Neuronal stem cell (in vitro differentiated cells): ENCODE results near the gene STAT5B.
A peak's percentile ranks its signal among the peaks of the same experiment; 100 is the strongest.

Experiments
- DNase-seq: peaks from one replicate; pipeline ENCODE4 v3.0.0-alpha.2; 2013; ENCODE audit warnings: low spot score
- H2AFZ ChIP-seq: one replicate; pipeline ENCODE4 v1.6.1; 2013; ENCODE audit warnings: mild to moderate bottlenecking, low read length, inconsistent platforms
- H2AK5ac ChIP-seq: 2 replicates; pipeline ENCODE4 v1.6.1; 2013; ENCODE audit warnings: low read depth, mild to moderate bottlenecking, inconsistent platforms, low read length, moderate library complexity, mixed read lengths
- H2BK120ac ChIP-seq: 2 replicates; pipeline ENCODE4 v1.6.1; 2013; ENCODE audit warnings: low read depth, mild to moderate bottlenecking, inconsistent platforms, low read length, moderate library complexity, mixed read lengths
- H2BK12ac ChIP-seq: one replicate; pipeline ENCODE4 v1.6.1; 2013; ENCODE audit warnings: low read length, inconsistent platforms
- H2BK15ac ChIP-seq: 2 replicates; pipeline ENCODE4 v1.6.1; 2013; ENCODE audit warnings: mild to moderate bottlenecking, low read length, inconsistent platforms, mixed read lengths
- H2BK5ac ChIP-seq: one replicate; pipeline ENCODE4 v1.6.1; 2013; ENCODE audit warnings: inconsistent platforms, mild to moderate bottlenecking, low read length, moderate library complexity
- H3K14ac ChIP-seq: one replicate; pipeline ENCODE4 v1.6.1; 2013; ENCODE audit warnings: low read length, inconsistent platforms
- H3K18ac ChIP-seq: 2 replicates; pipeline ENCODE4 v1.6.1; 2013; ENCODE audit warnings: low read length, inconsistent platforms
- H3K23ac ChIP-seq: 2 replicates; pipeline ENCODE4 v1.6.1; 2013; ENCODE audit warnings: low read depth, mild to moderate bottlenecking, mixed read lengths, low read length, inconsistent platforms; ENCODE audit not compliant: poor library complexity
- H3K27ac ChIP-seq: replicated peaks from 3 replicates; pipeline ENCODE4 v1.5.1; 2013; ENCODE audit warnings: low read length, inconsistent platforms
- H3K27me3 ChIP-seq, 3 experiments: 2 replicates each; pipeline ENCODE4 v1.6.1; 2013; ENCODE audit warnings: low read length in 3 of 3, mild to moderate bottlenecking in 2 of 3, inconsistent platforms in 1 of 3, low read depth in 1 of 3, mixed read lengths in 1 of 3, moderate library complexity in 1 of 3; ENCODE audit not compliant: control insufficient read depth in 3 of 3, insufficient read depth in 3 of 3
- H3K36me3 ChIP-seq, 2 donors: replicated peaks in 1 of 2; 2 replicates each; pipeline ENCODE4 v1.6.1; 2013; ENCODE audit warnings: low read length in 2 of 2; ENCODE audit not compliant: control insufficient read depth in 2 of 2, insufficient read depth in 2 of 2
- H3K4ac ChIP-seq: 2 replicates; pipeline ENCODE4 v1.6.1; 2013; ENCODE audit warnings: inconsistent platforms, mild to moderate bottlenecking, low read length, moderate library complexity
- H3K4me1 ChIP-seq, 2 donors: 1 replicate in 1 of 2; 2 replicates in 1 of 2; pipeline ENCODE4 v1.6.1; 2013; ENCODE audit warnings: low read length in 2 of 2, low read depth in 1 of 2; ENCODE audit not compliant: control insufficient read depth in 2 of 2, insufficient read depth in 1 of 2
- H3K4me2 ChIP-seq: one replicate; pipeline ENCODE4 v1.6.1; 2013; ENCODE audit warnings: mild to moderate bottlenecking, low read length, inconsistent platforms; ENCODE audit not compliant: insufficient read depth, poor library complexity, severe bottlenecking
- H3K4me3 ChIP-seq, 2 donors: 2 replicates each; pipeline ENCODE4 v1.5.1; 2013; ENCODE audit warnings: low read length in 2 of 2, mild to moderate bottlenecking in 2 of 2, inconsistent platforms in 1 of 2, moderate library complexity in 1 of 2
- H3K79me1 ChIP-seq: one replicate; pipeline ENCODE4 v1.6.1; 2013; ENCODE audit warnings: low read depth, mild to moderate bottlenecking, inconsistent platforms, low read length, moderate library complexity
- H3K9ac ChIP-seq: one replicate; pipeline ENCODE4 v1.6.1; 2013; ENCODE audit warnings: mild to moderate bottlenecking, low read depth, low read length, inconsistent platforms; ENCODE audit not compliant: poor library complexity
- H3K9me3 ChIP-seq, 2 donors: replicated peaks in 1 of 2; 2 replicates each; pipeline versions ENCODE3 to v1.6.1; 2013; ENCODE audit warnings: low read length in 2 of 2, mild to moderate bottlenecking in 2 of 2, inconsistent platforms in 1 of 2, low read depth in 1 of 2, mixed read lengths in 1 of 2, moderate library complexity in 1 of 2; ENCODE audit not compliant: control insufficient read depth in 2 of 2, insufficient read depth in 1 of 2
- H4K8ac ChIP-seq: one replicate; pipeline ENCODE4 v1.6.1; 2013; ENCODE audit warnings: low read depth, mild to moderate bottlenecking, inconsistent platforms, low read length, moderate library complexity
- H4K91ac ChIP-seq: one replicate; pipeline ENCODE4 v1.6.1; 2013; ENCODE audit warnings: low read length, low read depth, mild to moderate bottlenecking, inconsistent platforms; ENCODE audit not compliant: poor library complexity
- WGBS, 2 donors: extraction: QIAGEN DNeasy Blood & Tissue Kit; methylation state at CpG; one replicate each; pipeline ENCODE4 v1.1.7; 2013; ENCODE audit warnings: missing lambda C conversion rate in 2 of 2, mixed read lengths in 1 of 2; ENCODE audit not compliant: insufficient read length in 2 of 2, insufficient replicate concordance in 1 of 2; ENCODE audit errors: extremely low coverage in 2 of 2; 5-methylcytosine and 5-hydroxymethylcytosine counted together

Gene STAT5B

GRCh38 chr17:42276609-42277341, 584 bp upstream of the STAT5B start:
- H3K4me1 ChIP-seq = peaks cover 12 to 27% of the 10 kb centered on the region in 2 donors
- H3K27me3 ChIP-seq = no peaks in the 10 kb centered on the region
- H4K8ac ChIP-seq = peak overlapping the region; percentile 97
- H3K4ac ChIP-seq = peak overlapping the region; percentile 87
- peak overlapping the region; percentile 24 for H2BK120ac ChIP-seq
- H2AK5ac ChIP-seq = peak overlapping the region; percentile 63
- H3K36me3 ChIP-seq = no peaks in the 10 kb centered on the region
- H3K14ac ChIP-seq = no peak overlapping the region
- H4K91ac ChIP-seq = no peak overlapping the region
- no peaks in the 10 kb centered on the region for H3K79me1 ChIP-seq
- H3K4me2 ChIP-seq = peak overlapping the region; percentile 89
- H2BK15ac ChIP-seq = peak overlapping the region; percentile 97
- no peak for DNase-seq
- H3K18ac ChIP-seq = peak overlapping the region; percentile 97
- H3K23ac ChIP-seq = peak overlapping the region; percentile 74
- H2BK5ac ChIP-seq = peak overlapping the region; percentile 92
- peak overlapping the region; percentile 88 for H3K9ac ChIP-seq
- H3K4me3 ChIP-seq = peak overlapping the region; percentile 80 to 97
- no peak overlapping the region for H2BK12ac ChIP-seq
- no CpG with 5 or more reads among the region's 44 CpGs for WGBS, 2 donors
- H2AFZ ChIP-seq = peak overlapping the region; percentile 96
- H3K27ac ChIP-seq = peak overlapping the region; percentile 30
- no peaks in the 10 kb centered on the region for H3K9me3 ChIP-seq

- no peaks in the 10 kb centered on the region for H3K36me3 ChIP-seq
- peaks cover 8 to 20% of the 10 kb centered on the region in 2 donors for H3K4me1 ChIP-seq
- no peaks in the 10 kb centered on the region for H3K79me1 ChIP-seq
- no peak overlapping the region for H2BK120ac ChIP-seq
- H3K27ac ChIP-seq = peak overlapping the region; percentile 66
- H3K14ac ChIP-seq = no peak overlapping the region
- no peak overlapping the region for H2BK15ac ChIP-seq
- H3K4ac ChIP-seq = no peak overlapping the region
- H2AFZ ChIP-seq = peak overlapping the region; percentile 96
- peak overlapping the region; percentile 95 for H3K9ac ChIP-seq
- peak overlapping the region; percentile 83 for H3K23ac ChIP-seq
- no peak overlapping the region for H4K8ac ChIP-seq
- H3K9me3 ChIP-seq = no peaks in the 10 kb centered on the region
- DNase-seq = no peak
- no peak overlapping the region for H2BK12ac ChIP-seq
- no CpG with 5 or more reads among the region's 82 CpGs for WGBS, 2 donors
- peak overlapping the region; percentile 57 for H4K91ac ChIP-seq
- H3K4me3 ChIP-seq = peak overlapping the region; percentile 80 to 97
- H2BK5ac ChIP-seq = peak overlapping the region; percentile 67
- no peaks in the 10 kb centered on the region for H3K27me3 ChIP-seq
- H2AK5ac ChIP-seq = no peak overlapping the region
- peak overlapping the region; percentile 56 for H3K4me2 ChIP-seq
- H3K18ac ChIP-seq = peak overlapping the region; percentile 98
These were observed 448 bp downstream of the STAT5B start for GRCh38 chr17:42275527-42276358.

DNA sequence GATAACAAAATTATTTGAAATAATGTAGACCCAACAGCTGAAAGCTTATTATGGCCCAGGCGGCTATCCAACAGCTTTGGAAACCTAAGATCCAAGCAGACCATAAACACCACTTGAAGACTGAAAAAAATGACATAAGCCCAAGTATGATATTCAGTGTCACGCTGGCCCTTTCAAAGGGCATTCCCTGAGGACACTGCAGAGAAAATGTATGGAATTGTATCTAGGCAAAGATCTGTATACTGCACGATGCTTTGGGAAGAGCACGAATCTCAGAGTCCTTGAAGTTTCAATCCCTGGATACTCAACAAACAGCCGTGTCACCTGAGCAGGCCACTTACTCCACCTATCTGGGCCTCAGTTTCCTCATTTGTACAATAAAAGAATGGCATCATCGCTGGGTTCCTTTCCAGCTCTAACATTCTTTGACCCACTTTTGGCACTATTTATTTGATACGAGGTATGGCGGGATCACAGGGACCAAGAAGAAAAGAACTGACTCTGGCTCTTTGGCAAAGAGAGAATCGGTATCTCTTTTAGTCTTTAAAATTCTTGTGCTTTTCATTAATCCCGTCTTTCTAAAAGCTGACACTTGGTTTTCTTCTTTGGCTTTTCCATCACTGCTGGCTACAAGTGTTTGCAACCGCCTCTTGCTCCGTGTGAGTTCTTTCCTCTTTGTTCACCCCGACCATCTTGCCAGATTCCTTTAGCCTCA, 1.2 kb downstream of the STAT5B start:
- Histone ChIP-seq H3K4me1 (peaks cover 8 to 17% of the 10 kb centered on the region in 2 donors), H3K14ac (no peak overlapping the region), H4K8ac (no peak overlapping the region), H3K9me3 (no peaks in the 10 kb centered on the region), H3K36me3 (no peaks in the 10 kb centered on the region), H3K79me1 (no peaks in the 10 kb centered on the region), H2BK15ac (no peak overlapping the region), H3K9ac (peak overlapping the region; percentile 95), H3K27ac (peak overlapping the region; percentile 66), H2BK5ac (no peak overlapping the region), H4K91ac (no peak overlapping the region), H3K4ac (no peak overlapping the region), H3K27me3 (no peaks in the 10 kb centered on the region), H3K4me2 (peak overlapping the region; percentile 56), H2AFZ (peak overlapping the region; percentile 96), H3K18ac (peak overlapping the region; percentile 98), H2AK5ac (no peak overlapping the region), H2BK120ac (no peak overlapping the region), H2BK12ac (no peak overlapping the region), H3K23ac (no peak overlapping the region), H3K4me3 (peak overlapping the region; percentile 80 to 97)
- no CpG with 5 or more reads among the region's 13 CpGs for WGBS, 2 donors
- DNase-seq = no peak

DNA sequence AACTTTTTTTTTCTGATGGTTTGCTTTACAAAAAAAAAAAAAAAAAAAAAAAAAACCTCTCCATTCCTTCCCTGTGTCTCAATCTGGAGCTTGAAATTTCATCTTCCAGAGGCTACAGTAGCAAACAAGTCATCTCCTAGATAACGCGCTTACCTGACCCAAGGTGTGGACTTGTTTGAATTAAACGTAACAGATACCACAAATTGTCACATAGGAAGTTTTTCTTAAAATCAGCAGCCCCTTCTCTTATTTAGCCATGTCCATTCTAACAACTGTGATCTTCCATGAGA, 2.0 kb downstream of the STAT5B start:
- Histone ChIP-seq H3K9ac (no peak overlapping the region), H2BK5ac (no peak overlapping the region), H3K4me3 (peak overlapping the region in 1 of 2 donors; percentile 80), H4K8ac (no peak overlapping the region), H2BK12ac (no peak overlapping the region), H3K14ac (no peak overlapping the region), H2BK15ac (no peak overlapping the region), H3K23ac (no peak overlapping the region), H4K91ac (no peak overlapping the region), H3K27ac (no peak overlapping the region), H3K27me3 (no peaks in the 10 kb centered on the region), H2AFZ (no peak overlapping the region), H2AK5ac (no peak overlapping the region), H3K18ac (no peak overlapping the region), H3K9me3 (no peaks in the 10 kb centered on the region), H3K4ac (no peak overlapping the region), H3K4me1 (peaks cover 8 to 17% of the 10 kb centered on the region in 2 donors), H3K4me2 (no peak overlapping the region), H2BK120ac (no peak overlapping the region), H3K79me1 (no peaks in the 10 kb centered on the region), H3K36me3 (no peaks in the 10 kb centered on the region)
- WGBS, 2 donors = no CpG with 5 or more reads among the region's 3 CpGs
- DNase-seq = no peak
